ENCODE results near the gene AP3B1. TPM values are rescaled to one million over a fixed set of nuclear protein-coding genes. Genes with fewer than 3 reads are reported as not detected.
"Not testable (repeated sequence)": the region's sequence is repeated elsewhere in the genome, so short reads cannot be mapped to it uniquely, and the experiment has no call there.

Gene AP3B1
- total RNA-seq, 1 donor from 2014 or later = 46.6 TPM

DNA sequence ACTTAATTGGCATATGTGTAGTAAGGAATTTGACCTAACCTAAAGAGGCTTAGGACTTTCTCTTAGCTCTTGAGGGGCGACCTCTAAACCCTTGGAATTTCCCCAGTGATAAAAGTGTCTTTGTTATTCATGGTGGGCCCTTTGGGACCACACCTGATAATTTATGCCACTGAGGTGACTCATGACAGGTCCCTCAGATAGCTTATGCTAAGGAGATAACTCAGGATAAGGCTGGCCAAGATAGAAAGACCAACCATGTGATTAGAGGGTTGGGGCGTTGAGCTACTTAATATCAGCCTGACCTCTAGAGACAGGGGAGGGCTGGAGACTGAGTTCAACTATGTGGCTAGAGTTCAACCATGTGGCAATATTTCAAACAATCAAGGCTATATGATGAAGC, 218.1 kb downstream of the AP3B1 start:
- peaks cover 19% of the 10 kb centered on the region for H3K36me3 Mint-ChIP-seq (ENCODE audit: low read depth)
- no peaks in the 10 kb centered on the region for H3K4me1 Mint-ChIP-seq
- H3K27ac Mint-ChIP-seq (ENCODE audit: unreplicated experiment) = no peak overlapping the region
- H3K4me3 Mint-ChIP-seq = no peak overlapping the region
- DNase-seq (ENCODE audit: low read depth, low spot score) = no peak
- no peak for TF ChIP-seq CTCF (conservative IDR thresholded peaks at IDR 0.05)
- H3K9me3 Mint-ChIP-seq = peaks cover 7% of the 10 kb centered on the region
- no peaks in the 10 kb centered on the region for H3K27me3 Mint-ChIP-seq (ENCODE audit: low read depth)

GRCh38 chr5:78075301-78075700, 219.2 kb downstream of the AP3B1 start:
- no peak for DNase-seq (ENCODE audit: low read depth, low spot score)
- H3K36me3 Mint-ChIP-seq (ENCODE audit: low read depth) = peaks cover 21% of the 10 kb centered on the region
- H3K27ac Mint-ChIP-seq (ENCODE audit: unreplicated experiment) = no peak overlapping the region
- H3K4me1 Mint-ChIP-seq = no peaks in the 10 kb centered on the region
- no peaks in the 10 kb centered on the region for H3K27me3 Mint-ChIP-seq (ENCODE audit: low read depth)
- no peak for TF ChIP-seq CTCF (conservative IDR thresholded peaks at IDR 0.05)
- H3K4me3 Mint-ChIP-seq = no peak overlapping the region
- H3K9me3 Mint-ChIP-seq = peaks cover 6% of the 10 kb centered on the region

DNA sequence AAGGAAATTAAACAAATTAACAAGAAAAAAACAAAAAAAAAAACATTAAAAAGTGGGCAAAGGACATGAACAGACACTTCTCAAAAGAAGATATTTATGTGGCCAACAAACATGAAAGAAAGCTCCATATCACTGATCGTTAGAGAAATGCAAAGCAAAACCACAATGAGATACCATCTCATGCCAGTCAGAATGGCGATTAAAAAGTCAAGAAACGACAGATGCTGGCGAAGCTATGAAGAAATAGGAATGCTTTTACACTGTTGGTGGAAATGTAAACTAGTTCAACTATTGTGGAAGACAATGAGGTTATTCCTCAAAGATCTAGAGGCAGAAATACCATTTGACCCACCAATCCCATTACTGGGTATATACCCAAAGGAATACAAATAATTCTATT, 223.8 kb downstream of the AP3B1 start:
- peaks cover 24% of the 10 kb centered on the region for H3K9me3 Mint-ChIP-seq
- H3K36me3 Mint-ChIP-seq (ENCODE audit: low read depth) = peaks cover 42% of the 10 kb centered on the region
- not testable (repeated sequence) for DNase-seq (ENCODE audit: low read depth, low spot score); H3K27me3 Mint-ChIP-seq (ENCODE audit: low read depth); H3K27ac Mint-ChIP-seq (ENCODE audit: unreplicated experiment); H3K4me3 Mint-ChIP-seq; H3K4me1 Mint-ChIP-seq

DNA sequence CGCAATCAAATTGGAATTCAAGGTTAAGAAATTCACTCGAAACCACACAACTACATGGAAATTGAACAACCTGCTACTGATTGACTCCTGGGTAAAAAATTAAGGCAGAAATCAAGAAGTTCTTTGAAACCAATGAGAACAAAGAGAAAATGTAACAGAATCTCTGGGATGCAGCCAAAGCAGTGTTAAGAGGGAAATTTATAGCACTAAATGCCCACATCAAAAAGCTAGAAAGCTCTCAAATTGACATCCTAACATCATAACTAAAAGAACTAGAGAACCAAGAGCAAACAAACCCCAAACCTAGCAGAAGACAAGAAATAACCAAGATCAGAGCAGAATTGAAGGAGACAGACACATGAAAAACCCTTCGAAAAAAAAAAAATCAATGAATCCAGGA, 226.9 kb downstream of the AP3B1 start:
- peaks cover 24% of the 10 kb centered on the region for H3K9me3 Mint-ChIP-seq
- peaks cover 41% of the 10 kb centered on the region for H3K36me3 Mint-ChIP-seq (ENCODE audit: low read depth)
- not testable (repeated sequence) for H3K4me3 Mint-ChIP-seq; H3K4me1 Mint-ChIP-seq; H3K27ac Mint-ChIP-seq (ENCODE audit: unreplicated experiment); DNase-seq (ENCODE audit: low read depth, low spot score); H3K27me3 Mint-ChIP-seq (ENCODE audit: low read depth)

GRCh38 chr5:78066722-78067121, 227.8 kb downstream of the AP3B1 start:
- Mint-ChIP-seq H3K36me3 (ENCODE audit: low read depth) (peaks cover 41% of the 10 kb centered on the region), H3K4me1 (peaks cover 12% of the 10 kb centered on the region), H3K9me3 (peaks cover 24% of the 10 kb centered on the region)
- not testable (repeated sequence) for H3K27me3 Mint-ChIP-seq (ENCODE audit: low read depth); H3K4me3 Mint-ChIP-seq; H3K27ac Mint-ChIP-seq (ENCODE audit: unreplicated experiment); DNase-seq (ENCODE audit: low read depth, low spot score)

GRCh38 chr5:78065663-78066062, 228.8 kb downstream of the AP3B1 start:
- Mint-ChIP-seq H3K4me3 (no peak overlapping the region), H3K27me3 (ENCODE audit: low read depth) (no peaks in the 10 kb centered on the region), H3K27ac (ENCODE audit: unreplicated experiment) (no peak overlapping the region), H3K36me3 (ENCODE audit: low read depth) (peaks cover 36% of the 10 kb centered on the region), H3K9me3 (peaks cover 22% of the 10 kb centered on the region), H3K4me1 (peaks cover 20% of the 10 kb centered on the region)
- no peak for TF ChIP-seq CTCF (conservative IDR thresholded peaks at IDR 0.05)
- DNase-seq (ENCODE audit: low read depth, low spot score) = no peak

DNA sequence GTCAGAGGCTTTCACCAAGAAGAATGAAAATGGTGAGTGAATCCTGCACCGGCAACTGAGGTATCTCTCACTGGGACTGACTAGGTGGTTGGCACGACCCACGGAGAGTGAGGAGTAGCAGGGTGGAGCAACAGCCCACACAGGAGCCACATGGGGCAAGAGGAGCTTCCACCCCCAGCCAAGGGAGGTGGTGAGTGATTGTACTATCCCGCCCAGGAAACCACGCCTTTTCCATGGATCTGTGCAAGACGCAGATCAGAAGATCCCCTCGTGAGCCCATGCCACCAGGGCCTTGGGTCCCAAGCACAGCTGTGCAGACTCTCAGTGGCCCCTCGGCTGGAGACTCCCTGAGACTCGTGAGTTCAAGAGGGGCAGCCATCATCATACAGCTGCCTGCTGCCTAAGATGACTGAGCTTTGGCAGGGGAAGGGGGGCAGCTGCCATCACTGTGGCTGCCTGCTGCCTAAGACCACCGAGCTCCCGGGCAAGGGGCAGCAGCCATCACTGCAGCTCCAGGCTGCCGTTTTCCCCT, 229.5 kb downstream of the AP3B1 start:
- H3K27me3 Mint-ChIP-seq (ENCODE audit: low read depth) = no peaks in the 10 kb centered on the region
- peaks cover 22% of the 10 kb centered on the region for H3K9me3 Mint-ChIP-seq
- no peak overlapping the region for H3K27ac Mint-ChIP-seq (ENCODE audit: unreplicated experiment)
- TF ChIP-seq CTCF (conservative IDR thresholded peaks at IDR 0.05) = no peak
- no peak for DNase-seq (ENCODE audit: low read depth, low spot score)
- peaks cover 35% of the 10 kb centered on the region for H3K36me3 Mint-ChIP-seq (ENCODE audit: low read depth)
- H3K4me1 Mint-ChIP-seq = peaks cover 20% of the 10 kb centered on the region
- H3K4me3 Mint-ChIP-seq = no peak overlapping the region

Measured in neural crest cell (in vitro differentiated cells).